Upper lobe of right lung (tissue), 1 donor: ENCODE measurements around the gene TFCP2L1. TPM values are rescaled to one million over a fixed set of nuclear protein-coding genes. Genes with fewer than 3 reads are reported as not detected.

ENCODE experiments used
- ATAC-seq: fragments of 200-7000 bp; cut with Tn5 transposase; one replicate; pipeline ENCODE4 v1.9.1; 2020; ENCODE audit warnings: mild to moderate bottlenecking, moderate library complexity
- DNase-seq: peaks from one replicate; pipeline ENCODE4 v3.0.0-alpha.2; 2020
- H3K27ac ChIP-seq: fragments of 200-600 bp; one replicate; pipeline ENCODE4 v1.8.0; 2022
- H3K27me3 ChIP-seq: fragments of 200-600 bp; one replicate; pipeline ENCODE4 v1.8.0; 2022; ENCODE audit warnings: mild to moderate bottlenecking
- H3K36me3 ChIP-seq: fragments of 200-600 bp; one replicate; pipeline ENCODE4 v1.8.0; 2022
- H3K4me1 ChIP-seq: fragments of 200-600 bp; one replicate; pipeline ENCODE4 v1.8.0; 2022
- H3K4me3 ChIP-seq: fragments of 200-600 bp; one replicate; pipeline ENCODE4 v1.8.0; 2022; ENCODE audit warnings: mild to moderate bottlenecking
- H3K9me3 ChIP-seq: fragments of 200-600 bp; one replicate; pipeline ENCODE4 v1.8.0; 2022
- intact Hi-C: fragments of 100-400 bp; cut with DNase I; formaldehyde crosslinking; loops from one replicate; pipeline ENCODE4 v1.11.0; 2022
- total RNA-seq: library from RNA; stranded (reverse); fragmentation: NEBNext Ultra II Directional; extraction: Animal tissue kit (Norgen Biotek cat#: 25700); gene quantifications from one replicate; pipeline ENCODE4 v1.2.1, GENCODE V29; 2021
- TF ChIP-seq, protein P1 (sequence below): fragments of 200-600 bp; IDR thresholded peaks from one replicate; pipeline ENCODE4 v1.8.0; 2022; ENCODE audit warnings: antibody characterized with exemption
- donor health status: DM: no; HTN: yes; CAD: no; lungs with severe emphysema.

The TFCP2L1 gene
- total RNA-seq, 1 donor from 2014 or later = 22.0 TPM

GRCh38 chr2:121238828-121239227 lies 46.2 kb downstream of the TFCP2L1 start:
- no peak for ATAC-seq
- H3K4me1 ChIP-seq = no peaks in the 10 kb centered on the region

GRCh38 chr2:121237980-121238665 lies 46.9 kb downstream of the TFCP2L1 start:
- H3K36me3 ChIP-seq = no peaks in the 10 kb centered on the region

More at GRCh38 chr2:121238828-121239227, 46.2 kb downstream of the TFCP2L1 start:
- Histone ChIP-seq H3K36me3 (no peaks in the 10 kb centered on the region), H3K9me3 (no peaks in the 10 kb centered on the region), H3K4me3 (no peak overlapping the region), H3K27ac (no peak overlapping the region), H3K27me3 (no peaks in the 10 kb centered on the region)
- TF ChIP-seq, protein P1, sequence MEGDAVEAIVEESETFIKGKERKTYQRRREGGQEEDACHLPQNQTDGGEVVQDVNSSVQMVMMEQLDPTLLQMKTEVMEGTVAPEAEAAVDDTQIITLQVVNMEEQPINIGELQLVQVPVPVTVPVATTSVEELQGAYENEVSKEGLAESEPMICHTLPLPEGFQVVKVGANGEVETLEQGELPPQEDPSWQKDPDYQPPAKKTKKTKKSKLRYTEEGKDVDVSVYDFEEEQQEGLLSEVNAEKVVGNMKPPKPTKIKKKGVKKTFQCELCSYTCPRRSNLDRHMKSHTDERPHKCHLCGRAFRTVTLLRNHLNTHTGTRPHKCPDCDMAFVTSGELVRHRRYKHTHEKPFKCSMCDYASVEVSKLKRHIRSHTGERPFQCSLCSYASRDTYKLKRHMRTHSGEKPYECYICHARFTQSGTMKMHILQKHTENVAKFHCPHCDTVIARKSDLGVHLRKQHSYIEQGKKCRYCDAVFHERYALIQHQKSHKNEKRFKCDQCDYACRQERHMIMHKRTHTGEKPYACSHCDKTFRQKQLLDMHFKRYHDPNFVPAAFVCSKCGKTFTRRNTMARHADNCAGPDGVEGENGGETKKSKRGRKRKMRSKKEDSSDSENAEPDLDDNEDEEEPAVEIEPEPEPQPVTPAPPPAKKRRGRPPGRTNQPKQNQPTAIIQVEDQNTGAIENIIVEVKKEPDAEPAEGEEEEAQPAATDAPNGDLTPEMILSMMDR = no peak
- peak; percentile 43 for DNase-seq
- intact Hi-C loops = no loop called here

DNA sequence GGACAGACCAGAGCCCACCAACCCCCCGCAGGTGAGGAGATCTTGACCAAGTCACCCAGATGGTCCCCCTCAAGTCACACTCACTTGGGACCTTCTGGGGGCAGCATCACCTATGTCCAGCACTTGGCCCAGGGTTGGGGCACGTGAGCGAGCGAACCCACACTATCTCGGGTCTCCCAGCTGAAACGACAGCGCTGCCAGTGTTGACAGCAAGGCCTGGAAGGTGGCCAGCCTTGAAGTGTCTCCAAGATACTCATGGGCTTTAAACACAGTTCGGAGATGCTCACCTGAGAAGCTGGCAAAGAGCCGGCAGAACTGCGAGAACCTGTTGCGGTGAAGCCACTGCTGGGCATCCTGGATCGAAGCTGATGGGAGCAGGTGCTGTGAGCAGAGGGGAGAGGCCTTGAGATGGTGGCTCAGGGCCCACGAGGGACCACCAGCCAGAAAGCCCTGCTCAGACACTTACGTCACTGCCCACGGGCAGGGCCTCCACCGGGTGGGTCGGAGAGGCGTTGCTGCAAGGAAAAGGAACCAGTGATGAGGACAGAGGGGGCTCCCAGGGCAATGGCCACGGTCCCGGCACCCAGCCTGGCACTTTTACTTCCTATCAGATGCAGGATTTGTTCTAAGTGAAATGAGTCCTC lies 47.5 kb downstream of the TFCP2L1 start:
- no peaks in the 10 kb centered on the region for H3K36me3 ChIP-seq
- no peaks in the 10 kb centered on the region for H3K27me3 ChIP-seq
- no peak overlapping the region for H3K4me3 ChIP-seq
- intact Hi-C loops = no loop called here
- no peaks in the 10 kb centered on the region for H3K4me1 ChIP-seq
- TF ChIP-seq, protein P1 = no peak
- DNase-seq = peak; percentile 45
- H3K27ac ChIP-seq = no peak overlapping the region
- H3K9me3 ChIP-seq = no peaks in the 10 kb centered on the region
- ATAC-seq = no peak

More at GRCh38 chr2:121237980-121238665, 46.9 kb downstream of the TFCP2L1 start:
- intact Hi-C loops = no loop called here
- DNase-seq = peak; percentile 52
- ATAC-seq = no peak
- TF ChIP-seq, protein P1 = no peak
- H3K9me3 ChIP-seq = no peaks in the 10 kb centered on the region
- no peaks in the 10 kb centered on the region for H3K27me3 ChIP-seq
- H3K4me3 ChIP-seq = no peak overlapping the region
- H3K27ac ChIP-seq = no peak overlapping the region
- no peaks in the 10 kb centered on the region for H3K4me1 ChIP-seq

DNA sequence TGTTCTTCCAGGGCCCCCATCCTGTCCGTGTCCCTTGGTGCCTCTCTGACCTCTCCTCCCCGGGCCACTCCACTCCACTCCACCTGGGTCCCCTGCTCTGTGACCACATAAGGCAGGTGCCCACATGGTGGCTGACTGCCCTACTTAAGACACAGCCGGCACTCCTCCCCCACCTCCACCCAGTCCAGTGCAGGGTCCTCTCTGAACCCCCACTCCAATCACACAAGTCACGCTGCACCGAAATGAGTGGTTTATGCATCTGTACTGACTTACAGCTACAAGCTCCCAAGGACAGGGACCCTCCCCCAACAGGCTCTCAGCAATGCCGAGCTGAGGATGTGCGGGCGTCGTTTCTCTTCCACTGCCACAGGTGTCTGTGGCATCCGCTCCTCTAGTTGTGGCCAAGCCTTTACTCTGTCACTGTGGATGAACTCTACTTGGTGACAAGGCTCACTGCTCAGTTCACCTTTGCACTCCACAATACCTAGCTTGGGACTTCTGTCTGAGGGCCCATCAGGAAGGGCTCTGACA lies 48.3 kb downstream of the TFCP2L1 start:
- DNase-seq = peak; percentile 44
- Histone ChIP-seq H3K4me3 (no peak overlapping the region), H3K36me3 (no peaks in the 10 kb centered on the region), H3K9me3 (no peaks in the 10 kb centered on the region), H3K27me3 (no peaks in the 10 kb centered on the region), H3K27ac (no peak overlapping the region), H3K4me1 (no peaks in the 10 kb centered on the region)
- ATAC-seq = no peak
- TF ChIP-seq, protein P1 = no peak
- intact Hi-C loops = no loop called here

DNA sequence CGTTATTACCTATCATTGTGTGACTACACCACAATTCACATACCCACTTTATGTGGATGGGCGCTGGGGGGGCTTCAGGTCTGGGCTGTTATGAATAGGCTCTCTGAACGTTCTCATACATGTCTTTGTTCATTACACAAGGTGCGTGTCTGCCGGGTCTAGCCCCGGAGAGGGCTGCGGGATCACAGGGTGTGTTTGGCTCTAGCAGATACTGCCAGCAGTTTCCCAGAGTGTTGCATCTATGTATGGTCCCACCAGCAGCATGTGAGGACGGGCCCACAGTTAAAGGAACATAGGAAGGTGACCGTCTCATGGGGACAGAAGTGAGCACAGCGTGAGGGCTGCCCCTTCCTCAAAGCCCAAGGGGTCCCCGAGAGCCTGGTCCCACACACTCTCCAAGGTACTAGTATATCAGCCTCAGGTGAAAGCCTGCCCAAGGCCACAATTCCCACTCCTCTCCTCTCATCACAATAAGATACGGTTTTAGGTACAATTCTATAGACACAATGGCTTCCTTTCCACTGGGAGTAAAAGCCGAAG lies 48.8 kb downstream of the TFCP2L1 start:
- no peaks in the 10 kb centered on the region for H3K4me1 ChIP-seq
- no peak overlapping the region for H3K4me3 ChIP-seq
- DNase-seq (peak; percentile 45), ATAC-seq (no peak)
- TF ChIP-seq, protein P1 = no peak
- no peaks in the 10 kb centered on the region for H3K27me3 ChIP-seq
- H3K27ac ChIP-seq = no peak overlapping the region
- no peaks in the 10 kb centered on the region for H3K9me3 ChIP-seq
- intact Hi-C loops = no loop called here
- no peaks in the 10 kb centered on the region for H3K36me3 ChIP-seq
